Sigmoid colon (tissue), 7 donors: ENCODE measurements around the gene TCF7. TPM values are rescaled to one million over a fixed set of nuclear protein-coding genes. Genes with fewer than 3 reads are reported as not detected.

ENCODE experiments used
- DNase-seq: peaks from one replicate; pipeline ENCODE4 v3.0.0-alpha.2; 2019
- H3K27ac ChIP-seq, 4 donors: fragments of 200-600 bp; sonication (generic); one replicate each; pipeline ENCODE4 v1.5.1; 2016 to 2019; ENCODE audit warnings: mild to moderate bottlenecking in 1 of 4
- H3K27me3 ChIP-seq, 3 donors: fragments of 200-600 bp; sonication (generic); one replicate each; pipeline ENCODE4 v1.5.1; 2019; ENCODE audit warnings: mild to moderate bottlenecking in 1 of 3
- H3K36me3 ChIP-seq, 4 donors: fragments of 200-600 bp; sonication (generic); one replicate each; pipeline ENCODE4 v1.5.1; 2016 to 2019
- H3K4me1 ChIP-seq, 4 donors: fragments of 200-600 bp; sonication (generic); one replicate each; pipeline ENCODE4 v1.5.1; 2017 to 2019
- H3K4me3 ChIP-seq, 4 donors: fragments of 200-600 bp; sonication (generic); one replicate each; pipeline ENCODE4 v1.5.1; 2017 to 2019; ENCODE audit warnings: mild to moderate bottlenecking in 2 of 4, moderate library complexity in 1 of 4
- H3K9me3 ChIP-seq, 4 donors: fragments of 200-600 bp in 3 of 4; sonication (generic) in 3 of 4; one replicate each; pipeline versions ENCODE4 v1.5.1 to v1.6.1; 2013 to 2019
- CTCF ChIP-seq, 4 experiments: fragments of 450-650 bp in 3 of 4; fragments of 200-600 bp in 1 of 4; IDR thresholded peaks; one replicate each; pipeline ENCODE4 v1.5.1; 2016 to 2019; ENCODE audit warnings: antibody characterized with exemption in 4 of 4, mild to moderate bottlenecking in 3 of 4, moderate library complexity in 2 of 4
- EP300 ChIP-seq, 4 donors: sonication (generic); formaldehyde crosslinking; IDR thresholded peaks; one replicate each; pipeline ENCODE4 v1.6.1; 2017; ENCODE audit warnings: antibody characterized with exemption in 4 of 4
- POLR2A ChIP-seq, 2 donors: fragments of 450-650 bp; IDR thresholded peaks; one replicate each; pipeline ENCODE4 v1.6.1; 2016; ENCODE audit warnings: antibody characterized with exemption in 2 of 2, mild to moderate bottlenecking in 2 of 2, moderate library complexity in 2 of 2
- POLR2AphosphoS5 ChIP-seq, 4 donors: sonication (generic); formaldehyde crosslinking; IDR thresholded peaks; one replicate each; pipeline ENCODE4 v1.6.1; 2017; ENCODE audit warnings: antibody characterized with exemption in 4 of 4
- WGBS, 2 donors: extraction: QIAGEN DNeasy Blood & Tissue Kit; methylation state at CpG; one replicate each; pipeline ENCODE4 v1.1.7; 2013; 5-methylcytosine and 5-hydroxymethylcytosine counted together
- intact Hi-C: fragments of 100-400 bp; cut with DNase I; formaldehyde crosslinking; loops from one replicate; pipeline ENCODE4 v1.15.1; 2023
- polyA plus RNA-seq, 3 donors: library from polyadenylated mRNA; stranded (reverse); fragments of 200-250 nt; gene quantifications; one replicate each; pipeline ENCODE4 v1.2.3, GENCODE V29; 2013
- total RNA-seq, 4 donors: library from RNA; depleted of rRNA; stranded (reverse); fragments of >200 nt; gene quantifications; one replicate each; pipeline ENCODE4 v1.1.0, GENCODE V29; 2016
- donor health status: healthy with polysubstance abuse.
- donor health status: Bipolar disorder and iron deficiency.
- donor health status: healthy.

Gene TCF7
- total and polyA plus RNA-seq, 7 donors: 0.36 to 38.4 (median 1.5) TPM

- Histone ChIP-seq H3K4me3 (no peak overlapping the region), H3K36me3 (no peaks in the 10 kb centered on the region), H3K27ac (no peak overlapping the region), H3K27me3 (no peaks in the 10 kb centered on the region), H3K4me1 (peaks cover 0 to 18% (median 9%) of the 10 kb centered on the region in 4 donors), H3K9me3 (no peaks in the 10 kb centered on the region)
- intact Hi-C loops: loop anchor here (5.0 kb wide), 2 partner anchors 43 to 188 kb away; no protein-coding TSS in a partner anchor
- TF ChIP-seq EP300 (IDR thresholded peaks at IDR 0.05) (no peak), POLR2A (IDR thresholded peaks at IDR 0.05) (no peak), CTCF (IDR thresholded peaks at IDR 0.05) (no peak), POLR2AphosphoS5 (IDR thresholded peaks at IDR 0.05) (no peak)
- 83 to 87% methylated on average over 11 of the region's 11 CpGs for WGBS, 2 donors
- no peak for DNase-seq
Measured at GRCh38 chr5:134103998-134104654, 10.4 kb upstream of the TCF7 start.

- DNase-seq: no peak
- H3K27me3 ChIP-seq: peaks cover 0 to 25% (median 0%) of the 10 kb centered on the region in 3 donors
- peaks cover 0 to under 1% (median 0%) of the 10 kb centered on the region in 4 donors for H3K4me1 ChIP-seq
- no peak overlapping the region for H3K4me3 ChIP-seq
- TF ChIP-seq CTCF (IDR thresholded peaks at IDR 0.05): no peak
- TF ChIP-seq POLR2AphosphoS5 (IDR thresholded peaks at IDR 0.05): no peak
- TF ChIP-seq EP300 (IDR thresholded peaks at IDR 0.05): no peak
- TF ChIP-seq POLR2A (IDR thresholded peaks at IDR 0.05): no peak
- no peaks in the 10 kb centered on the region for H3K9me3 ChIP-seq
- H3K27ac ChIP-seq: no peak overlapping the region
- intact Hi-C loops: no loop called here
- H3K36me3 ChIP-seq: no peaks in the 10 kb centered on the region
- 88 to 91% methylated on average over 10 of the region's 10 CpGs for WGBS, 2 donors
Measured at GRCh38 chr5:134106991-134107701, 7.3 kb upstream of the TCF7 start.

- no peaks in the 10 kb centered on the region for H3K36me3 ChIP-seq
- 96 to 98% methylated on average over 3 of the region's 3 CpGs for WGBS, 2 donors
- H3K4me3 ChIP-seq: no peak overlapping the region
- no peak overlapping the region for H3K27ac ChIP-seq
- no peak for DNase-seq
- no peaks in the 10 kb centered on the region for H3K9me3 ChIP-seq
- intact Hi-C loops: no loop called here
- H3K27me3 ChIP-seq: peaks cover 2 to 31% (median 2%) of the 10 kb centered on the region in 3 donors
- H3K4me1 ChIP-seq: no peaks in the 10 kb centered on the region
- TF ChIP-seq POLR2AphosphoS5 (IDR thresholded peaks at IDR 0.05): no peak
- TF ChIP-seq POLR2A (IDR thresholded peaks at IDR 0.05): no peak
- no peak for TF ChIP-seq EP300 (IDR thresholded peaks at IDR 0.05)
- no peak for TF ChIP-seq CTCF (IDR thresholded peaks at IDR 0.05)
Measured at GRCh38 chr5:134107779-134108178, 6.7 kb upstream of the TCF7 start.

- intact Hi-C loops: no loop called here
- H3K27ac ChIP-seq: no peak overlapping the region
- no peaks in the 10 kb centered on the region for H3K9me3 ChIP-seq
- 63 to 83% methylated on average over 10 of the region's 10 CpGs for WGBS, 2 donors
- no peak for DNase-seq
- H3K36me3 ChIP-seq: no peaks in the 10 kb centered on the region
- H3K4me3 ChIP-seq: no peak overlapping the region
- H3K27me3 ChIP-seq: peaks cover 9 to 44% (median 12%) of the 10 kb centered on the region in 3 donors
- peaks cover 0 to 18% (median 15%) of the 10 kb centered on the region in 4 donors for H3K4me1 ChIP-seq
- TF ChIP-seq EP300 (IDR thresholded peaks at IDR 0.05) (no peak), POLR2AphosphoS5 (IDR thresholded peaks at IDR 0.05) (no peak), POLR2A (IDR thresholded peaks at IDR 0.05) (no peak), CTCF (IDR thresholded peaks at IDR 0.05) (no peak)
Measured at GRCh38 chr5:134110382-134110781, 4.1 kb upstream of the TCF7 start.
